Measurements from ENCODE around the gene RBM34.
A peak's percentile ranks its signal among the peaks of the same experiment; 100 is the strongest.
"Not testable (repeated sequence)": the region's sequence is repeated elsewhere in the genome, so short reads cannot be mapped to it uniquely, and the experiment has no call there.

RBM34 gene

DNA sequence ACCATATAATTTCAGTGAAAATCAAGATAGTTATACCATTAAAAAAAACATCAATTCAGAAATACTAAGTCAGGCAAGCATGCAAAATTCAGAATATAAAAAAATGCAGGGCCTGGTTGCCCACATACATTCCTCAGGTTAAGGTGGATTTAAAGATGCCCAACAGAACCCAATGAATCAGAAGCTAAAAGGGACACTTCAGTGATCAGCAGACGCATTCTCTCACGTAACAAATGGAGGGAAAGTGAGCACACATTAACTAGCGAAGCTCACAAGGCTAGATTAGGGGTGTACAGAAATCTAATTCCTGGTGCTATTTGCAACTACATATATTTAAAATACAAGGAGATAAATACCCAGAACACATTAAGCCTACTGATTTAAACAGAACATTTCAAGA lies 49.9 kb downstream of the RBM34 start:
- no peak for DNase-seq

- DNase-seq, result no peak
These were observed 52.2 kb downstream of the RBM34 start for GRCh38 chr1:235108876-235109275.

DNA sequence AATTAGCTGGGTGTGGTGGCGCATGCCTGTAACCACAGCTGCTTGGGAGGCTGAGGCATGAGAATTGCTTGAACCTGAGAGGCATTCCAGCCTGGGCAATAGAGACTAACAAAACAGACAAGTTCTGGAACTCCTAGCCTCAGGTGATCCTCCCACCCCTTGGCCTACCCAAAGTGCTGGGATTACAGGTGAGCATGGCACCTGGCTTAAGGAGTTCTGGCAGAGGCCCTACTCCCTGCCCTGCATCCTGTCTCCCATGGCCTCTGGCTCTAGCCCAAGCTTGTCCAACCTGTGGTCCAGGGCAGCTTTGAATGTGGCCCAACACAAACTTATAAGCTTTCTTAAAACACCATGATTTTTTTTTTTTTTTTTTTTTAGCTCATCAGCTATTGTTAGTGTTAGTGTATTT lies 52.9 kb downstream of the RBM34 start:
- no peak for DNase-seq

- DNase-seq, result no peak
These were observed 53.5 kb downstream of the RBM34 start for GRCh38 chr1:235107368-235108184.

DNA sequence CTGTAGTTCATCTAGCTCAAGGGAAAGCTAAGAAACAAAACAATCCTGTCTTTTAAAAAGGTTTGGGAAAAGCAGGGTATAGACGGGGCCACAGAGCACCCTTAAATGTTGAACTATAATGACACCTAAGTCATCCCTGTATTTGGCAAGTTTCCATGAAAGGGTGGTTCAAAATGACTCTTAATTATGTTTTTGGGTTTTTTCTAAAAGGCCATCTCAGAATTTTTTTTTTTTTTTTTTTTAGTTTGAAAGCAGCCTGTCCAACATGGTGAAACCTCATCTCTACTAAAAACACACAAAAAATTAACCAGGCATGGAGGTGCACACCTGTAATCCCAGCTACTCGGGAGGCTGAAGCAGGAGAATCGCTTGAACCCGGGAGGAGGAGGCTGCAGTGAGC lies 54.6 kb downstream of the RBM34 start:
- no peak for DNase-seq

GRCh38 chr1:235105051-235106043 lies 55.7 kb downstream of the RBM34 start:
- DNase-seq, result no peak

DNA sequence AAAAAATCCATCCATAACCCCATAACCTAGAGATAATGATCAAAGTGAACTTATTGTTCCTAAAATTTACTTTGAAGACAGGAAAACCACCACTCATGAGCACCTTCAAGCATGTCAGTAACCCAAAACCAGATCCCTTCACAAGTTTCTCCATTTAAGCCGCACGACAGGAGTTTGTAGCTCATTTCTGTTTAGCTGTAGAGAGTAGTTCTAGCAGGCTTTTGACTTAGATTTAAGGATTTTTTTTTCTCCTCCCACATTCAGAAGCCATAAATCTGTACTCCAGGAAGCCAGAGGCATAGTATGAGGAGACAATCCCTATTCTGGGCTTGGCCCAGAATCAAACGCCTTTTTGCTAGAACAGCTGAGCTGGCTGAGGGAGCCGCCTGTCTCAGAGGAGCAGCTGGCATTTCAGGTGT lies 58.0 kb downstream of the RBM34 start:
- DNase-seq, result no peak

GRCh38 chr1:235102259-235102582 lies 58.8 kb downstream of the RBM34 start:
- DNase-seq, result no peak

DNA sequence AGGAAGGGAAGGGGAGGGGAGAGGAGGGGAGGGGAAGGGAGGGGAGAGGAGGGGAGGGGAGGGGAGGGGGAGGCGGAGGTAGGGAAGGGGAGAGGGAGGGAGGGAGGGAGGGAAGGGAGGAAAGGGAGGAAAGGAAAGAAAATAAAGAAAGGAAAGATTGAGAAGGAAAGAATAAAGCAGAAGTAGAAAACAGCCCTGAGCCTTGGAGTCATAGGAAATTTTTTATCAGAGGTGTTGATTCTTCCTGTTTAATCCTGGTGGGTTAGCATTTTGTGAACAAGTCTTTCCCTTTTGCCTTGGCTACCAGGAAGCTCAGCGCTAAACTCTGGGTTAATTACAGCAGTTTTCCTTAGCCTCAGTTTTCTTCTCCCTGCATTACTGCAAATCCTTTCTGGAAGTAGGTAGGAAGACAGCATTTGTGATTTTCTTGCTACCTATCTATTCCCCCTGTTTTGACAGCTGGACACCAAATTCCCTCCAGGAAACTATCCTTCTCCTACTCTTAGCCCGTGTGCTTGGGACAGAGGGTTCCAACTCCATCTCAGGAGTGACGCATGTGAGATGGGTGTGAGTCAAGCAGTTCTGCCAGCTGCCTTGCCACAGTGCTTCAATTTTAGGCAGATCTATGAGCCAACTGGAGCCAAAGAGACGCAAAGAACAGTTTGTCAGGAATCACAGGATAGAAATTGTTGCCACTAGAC lies 59.3 kb downstream of the RBM34 start:
- DNase-seq, result no peak

- no peak for DNase-seq
These were observed 60.8 kb downstream of the RBM34 start for GRCh38 chr1:235100194-235100772.

GRCh38 chr1:235098991-235099390 lies 62.1 kb downstream of the RBM34 start:
- DNase-seq, result no peak

DNA sequence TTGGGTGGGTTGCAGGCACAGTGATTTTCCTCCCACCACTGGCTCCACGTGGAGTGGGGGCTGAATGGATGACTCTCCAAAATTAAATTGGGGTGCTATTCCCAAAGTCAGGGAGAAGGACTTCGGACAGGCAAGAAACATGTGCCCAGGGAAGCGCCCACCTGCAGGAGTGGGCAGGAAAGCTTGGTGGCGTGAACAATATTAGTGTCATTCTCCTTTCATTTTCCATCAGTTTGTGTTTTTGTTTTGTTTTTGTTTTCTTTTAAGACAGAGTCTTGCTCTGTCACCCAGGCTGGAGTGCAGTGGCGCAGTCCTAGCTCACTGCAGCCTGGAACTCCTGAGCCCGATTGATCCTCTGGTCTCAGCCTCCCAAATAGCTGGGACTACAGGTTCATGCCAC lies 62.5 kb downstream of the RBM34 start:
- no peak for DNase-seq

- not testable (repeated sequence) for DNase-seq
These were observed 63.5 kb downstream of the RBM34 start for GRCh38 chr1:235097501-235097900.

- no peak for DNase-seq
These were observed 65.0 kb downstream of the RBM34 start for GRCh38 chr1:235095938-235096562.

GRCh38 chr1:235093696-235094592 lies 67.1 kb downstream of the RBM34 start:
- DNase-seq, result peak; percentile 82

GRCh38 chr1:235093013-235093695 lies 67.9 kb downstream of the RBM34 start:
- DNase-seq, result no peak

DNA sequence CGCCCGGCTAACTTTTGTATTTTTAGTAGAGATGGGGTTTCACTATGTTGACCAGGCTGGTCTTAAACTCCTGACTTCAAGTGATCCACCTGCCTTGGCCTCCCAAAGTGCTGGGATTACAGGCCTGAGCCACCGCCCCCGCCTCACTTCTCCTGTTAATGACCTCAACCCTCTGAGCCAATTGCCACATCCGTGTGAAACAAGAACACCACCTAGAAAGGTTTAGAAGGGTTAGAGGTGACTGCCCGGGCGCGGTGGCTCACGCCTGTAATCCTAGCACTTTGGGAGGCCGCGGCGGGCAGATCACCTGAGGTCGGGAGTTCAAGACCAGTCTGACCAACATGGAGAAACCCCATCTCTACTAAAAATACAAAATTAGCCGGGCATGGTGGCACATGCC lies 68.6 kb downstream of the RBM34 start:
- not testable (repeated sequence) for DNase-seq

- not testable (repeated sequence) for DNase-seq
These were observed 69.0 kb downstream of the RBM34 start for GRCh38 chr1:235092045-235092406.

GRCh38 chr1:235091319-235092044 lies 69.6 kb downstream of the RBM34 start:
- not testable (repeated sequence) for DNase-seq

Measured in T-helper 9 cell (primary cell).